CD14-positive monocyte (primary cell): Measurements from ENCODE around the gene ACSL3. TPM values are rescaled to one million over a fixed set of nuclear protein-coding genes. Genes with fewer than 3 reads are reported as not detected.

Source experiments
- DNase-seq, 3 donors: peaks; one replicate each; pipeline ENCODE4 v3.0.0-alpha.2; 2011 to 2022
- H2AFZ ChIP-seq: 2 replicates; pipeline ENCODE4 v1.6.0; 2012; ENCODE audit warnings: mild to moderate bottlenecking, low read depth, low read length, inconsistent platforms; ENCODE audit not compliant: insufficient read depth, poor library complexity, severe bottlenecking
- H3K27ac ChIP-seq, 2 donors: 1 replicate in 1 of 2; 2 replicates in 1 of 2; pipeline ENCODE4 v1.5.1; 2012 to 2013; ENCODE audit warnings: low read length in 2 of 2, control low read depth in 1 of 2, inconsistent platforms in 1 of 2, low read depth in 1 of 2, mild to moderate bottlenecking in 1 of 2
- H3K27me3 ChIP-seq, 2 donors: one replicate each; pipeline versions ENCODE4 v1.6.0 to v1.6.1; 2011 to 2013; ENCODE audit warnings: low read length in 2 of 2; ENCODE audit not compliant: control insufficient read depth in 2 of 2, insufficient read depth in 2 of 2
- H3K36me3 ChIP-seq, 2 donors: replicated peaks in 1 of 2; 1 replicate in 1 of 2; 2 replicates in 1 of 2; pipeline versions ENCODE4 v1.5.1 to v1.6.1; 2012 to 2013; ENCODE audit warnings: low read length in 2 of 2, control low read depth in 1 of 2, inconsistent platforms in 1 of 2, mild to moderate bottlenecking in 1 of 2; ENCODE audit not compliant: insufficient read depth in 2 of 2, control insufficient read depth in 1 of 2
- H3K4me1 ChIP-seq, 2 donors: 1 replicate in 1 of 2; 2 replicates in 1 of 2; pipeline versions ENCODE4 v1.5.1 to v1.6.1; 2012 to 2013; ENCODE audit warnings: low read length in 2 of 2, control low read depth in 1 of 2, inconsistent platforms in 1 of 2, mild to moderate bottlenecking in 1 of 2, moderate library complexity in 1 of 2; ENCODE audit not compliant: insufficient read depth in 2 of 2, control insufficient read depth in 1 of 2
- H3K4me2 ChIP-seq: replicated peaks from 2 replicates; pipeline ENCODE3; 2012; ENCODE audit warnings: low read length, moderate library complexity, mild to moderate bottlenecking; ENCODE audit not compliant: poor library complexity, severe bottlenecking; ENCODE audit errors: extremely low read depth
- H3K4me3 ChIP-seq, 3 experiments: fragments of 200-600 bp in 1 of 3; sonication (generic) in 1 of 3; replicated peaks in 1 of 3; 1 replicate in 2 of 3; 2 replicates in 1 of 3; pipeline ENCODE4 v1.5.1; 2011 to 2013; ENCODE audit warnings: low read length in 3 of 3, mild to moderate bottlenecking in 3 of 3, control low read depth in 2 of 3, low read depth in 2 of 3, inconsistent platforms in 1 of 3, moderate library complexity in 1 of 3
- H3K79me2 ChIP-seq: 2 replicates; pipeline ENCODE4 v1.6.0; 2012; ENCODE audit warnings: mild to moderate bottlenecking, control low read depth, inconsistent platforms, low read length, moderate library complexity; ENCODE audit not compliant: insufficient read depth
- H3K9ac ChIP-seq: 2 replicates; pipeline ENCODE4 v1.6.0; 2017; ENCODE audit warnings: low read length, mild to moderate bottlenecking; ENCODE audit not compliant: insufficient read depth, poor library complexity, severe bottlenecking
- H3K9me3 ChIP-seq, 2 donors: replicated peaks in 1 of 2; 1 replicate in 1 of 2; 2 replicates in 1 of 2; pipeline versions ENCODE4 v1.5.1 to v1.6.1; 2012 to 2013; ENCODE audit warnings: low read length in 2 of 2, control low read depth in 1 of 2; ENCODE audit not compliant: control insufficient read depth in 1 of 2, insufficient read depth in 1 of 2
- H4K20me1 ChIP-seq: 2 replicates; pipeline ENCODE4 v1.6.0; 2012; ENCODE audit warnings: mild to moderate bottlenecking, low read length, control low read depth, moderate library complexity; ENCODE audit not compliant: insufficient read depth
- H3K27ac Mint-ChIP-seq, 7 donors: one replicate each; pipeline ENCODE4 v1.8.0; 2020; ENCODE audit warnings: mild to moderate bottlenecking in 7 of 7, mixed read lengths in 7 of 7, moderate library complexity in 6 of 7, inconsistent platforms in 2 of 7
- H3K27me3 Mint-ChIP-seq, 3 donors: one replicate each; pipeline ENCODE4 v1.8.0; 2021 to 2022; ENCODE audit warnings: low read depth in 3 of 3, mild to moderate bottlenecking in 3 of 3, mixed read lengths in 3 of 3, moderate library complexity in 3 of 3, inconsistent platforms in 1 of 3
- H3K36me3 Mint-ChIP-seq, 2 donors: one replicate each; pipeline ENCODE4 v1.8.0; 2020; ENCODE audit warnings: mixed read lengths in 2 of 2, inconsistent platforms in 1 of 2, mild to moderate bottlenecking in 1 of 2
- H3K4me1 Mint-ChIP-seq: one replicate; pipeline ENCODE4 v1.8.0; 2020; ENCODE audit warnings: mild to moderate bottlenecking, mixed read lengths
- H3K4me3 Mint-ChIP-seq, 2 donors: one replicate each; pipeline ENCODE4 v1.8.0; 2020; ENCODE audit warnings: mild to moderate bottlenecking in 2 of 2, mixed read lengths in 2 of 2, moderate library complexity in 1 of 2
- H3K9me3 Mint-ChIP-seq, 7 donors: one replicate each; pipeline ENCODE4 v1.8.0; 2020 to 2022; ENCODE audit warnings: mixed read lengths in 7 of 7, mild to moderate bottlenecking in 6 of 7, moderate library complexity in 6 of 7, inconsistent platforms in 2 of 7
- CTCF ChIP-seq: fragments of 200-600 bp; IDR thresholded peaks from one replicate; pipeline ENCODE4 v1.8.0; 2022; ENCODE audit warnings: antibody characterized with exemption, mild to moderate bottlenecking
- WGBS: methylation state at CpG from one replicate; pipeline ENCODE4 v1.1.5; 2013; ENCODE audit warnings: missing lambda C conversion rate; ENCODE audit not compliant: insufficient coverage; 5-methylcytosine and 5-hydroxymethylcytosine counted together
- intact Hi-C, 2 donors: fragments of 100-400 bp; cut with micrococcal nuclease; formaldehyde crosslinking; loops; one replicate each; pipeline versions ENCODE4 v1.15.0 to v1.15.1; 2023
- polyA plus RNA-seq, 3 donors: library from polyadenylated mRNA; depleted of rRNA in 1 of 3; unstranded in 2 of 3; stranded (reverse) in 1 of 3; fragments of 300-500 nt in 2 of 3; fragments of >200 nt in 1 of 3; fragmentation: Illumina TruSeq in 2 of 3; gene quantifications; 1 replicate in 2 of 3; 2 replicates in 1 of 3; pipeline ENCODE4 v1.2.3, GENCODE V29; 2012 to 2021

The ACSL3 gene
- polyA plus RNA-seq, 3 donors = 8.8 to 24.4 (median 19.9) TPM

- peaks cover 0 to 2% (median 0%) of the 10 kb centered on the region in 3 donors for H3K27me3 Mint-ChIP-seq
- H3K4me3 Mint-ChIP-seq = no peak overlapping the region
- no peaks in the 10 kb centered on the region for H3K9me3 Mint-ChIP-seq
- H3K79me2 ChIP-seq = peaks cover 100% of the 10 kb centered on the region
- TF ChIP-seq CTCF = no peak
- no peaks in the 10 kb centered on the region for H3K27me3 ChIP-seq
- H3K36me3 ChIP-seq = no peaks in the 10 kb centered on the region
- H3K27ac ChIP-seq = no peak overlapping the region
- H3K4me1 Mint-ChIP-seq = peaks cover 17% of the 10 kb centered on the region
- no peak overlapping the region for H3K4me3 ChIP-seq
- H4K20me1 ChIP-seq = peaks cover 96% of the 10 kb centered on the region
- no peaks in the 10 kb centered on the region for H3K36me3 Mint-ChIP-seq
- intact Hi-C loops = no loop called here
- H3K4me1 ChIP-seq = peaks cover 6 to 7% of the 10 kb centered on the region in 2 donors
- no peaks in the 10 kb centered on the region for H3K9me3 ChIP-seq
- no peak overlapping the region for H3K9ac ChIP-seq
- no peak for DNase-seq
- no peak overlapping the region for H3K4me2 ChIP-seq
- H3K27ac Mint-ChIP-seq = peak overlapping the region in 1 of 7 donors; percentile 12
- no peak overlapping the region for H2AFZ ChIP-seq
These were observed 16.1 kb downstream of the ACSL3 start for GRCh38 chr2:222876947-222877346.

- Histone ChIP-seq H4K20me1 (peaks cover 96% of the 10 kb centered on the region), H2AFZ (no peak overlapping the region), H3K4me3 (no peak overlapping the region), H3K27ac (no peak overlapping the region), H3K9ac (no peak overlapping the region), H3K9me3 (no peaks in the 10 kb centered on the region), H3K36me3 (no peaks in the 10 kb centered on the region), H3K79me2 (peaks cover 100% of the 10 kb centered on the region), H3K4me2 (no peak overlapping the region), H3K4me1 (peaks cover 1% of the 10 kb centered on the region in 2 donors), H3K27me3 (no peaks in the 10 kb centered on the region)
- H3K4me1 Mint-ChIP-seq = peaks cover 13% of the 10 kb centered on the region
- no peak overlapping the region for H3K4me3 Mint-ChIP-seq
- H3K9me3 Mint-ChIP-seq = no peaks in the 10 kb centered on the region
- TF ChIP-seq CTCF = no peak
- H3K36me3 Mint-ChIP-seq = no peaks in the 10 kb centered on the region
- no peak overlapping the region for H3K27ac Mint-ChIP-seq
- no CpG with 5 or more reads among the region's 2 CpGs for WGBS
- peaks cover 0 to 2% (median 0%) of the 10 kb centered on the region in 3 donors for H3K27me3 Mint-ChIP-seq
- DNase-seq = no peak
- intact Hi-C loops = no loop called here
These were observed 16.9 kb downstream of the ACSL3 start for GRCh38 chr2:222877556-222878300.
